Ishikawa (cell line): ENCODE measurements around the gene DDN.

ENCODE experiments used
- CEBPB ChIP-seq: IDR thresholded peaks from 2 replicates; pipeline ENCODE4 v1.6.1; 2012
- TF ChIP-seq, protein P1 (sequence below): IDR thresholded peaks from 2 replicates; pipeline ENCODE4 v1.6.1; 2012; ENCODE audit warnings: low read depth, mild to moderate bottlenecking
- TF ChIP-seq, protein P2 (sequence below): IDR thresholded peaks from 2 replicates; pipeline ENCODE4 v1.6.1; 2012

DNA sequence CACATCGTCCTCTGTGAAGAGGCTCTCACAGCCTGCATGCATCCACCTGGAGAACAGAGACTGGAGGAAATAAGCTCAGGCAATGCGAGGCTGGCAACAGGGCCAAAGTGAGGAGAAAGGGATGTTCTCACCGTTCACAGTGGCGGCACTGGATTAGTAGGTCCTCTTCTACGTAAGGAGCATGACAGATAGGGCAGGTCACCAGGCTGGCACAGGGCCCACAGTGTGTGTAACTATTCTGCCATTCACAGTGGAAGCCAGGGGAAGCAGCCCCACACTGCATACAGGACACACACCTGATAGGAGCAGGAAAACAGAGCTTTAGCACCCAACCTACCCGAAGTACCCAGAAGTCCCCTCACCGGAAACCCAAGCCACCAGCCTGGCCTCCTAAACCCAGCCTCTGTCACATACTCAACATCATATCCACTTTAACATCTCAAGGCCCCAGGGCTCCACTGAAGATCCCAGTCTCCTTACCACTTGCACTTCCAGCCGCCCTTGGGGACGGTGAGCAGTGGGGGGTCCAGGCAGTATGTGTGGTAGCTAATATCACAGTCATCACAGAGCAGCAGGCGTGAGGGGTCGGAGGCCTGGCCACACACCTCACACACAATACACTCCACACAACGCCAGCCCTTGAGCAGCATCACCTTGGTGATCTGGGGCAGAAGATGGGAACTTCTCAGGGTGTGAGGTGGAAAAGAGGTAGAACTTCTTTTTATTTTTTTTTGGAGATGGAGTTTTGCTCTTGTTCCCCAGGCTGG is 47.1 kb upstream of the DDN start:
- TF ChIP-seq CEBPB, result no peak
- TF ChIP-seq, protein P1, sequence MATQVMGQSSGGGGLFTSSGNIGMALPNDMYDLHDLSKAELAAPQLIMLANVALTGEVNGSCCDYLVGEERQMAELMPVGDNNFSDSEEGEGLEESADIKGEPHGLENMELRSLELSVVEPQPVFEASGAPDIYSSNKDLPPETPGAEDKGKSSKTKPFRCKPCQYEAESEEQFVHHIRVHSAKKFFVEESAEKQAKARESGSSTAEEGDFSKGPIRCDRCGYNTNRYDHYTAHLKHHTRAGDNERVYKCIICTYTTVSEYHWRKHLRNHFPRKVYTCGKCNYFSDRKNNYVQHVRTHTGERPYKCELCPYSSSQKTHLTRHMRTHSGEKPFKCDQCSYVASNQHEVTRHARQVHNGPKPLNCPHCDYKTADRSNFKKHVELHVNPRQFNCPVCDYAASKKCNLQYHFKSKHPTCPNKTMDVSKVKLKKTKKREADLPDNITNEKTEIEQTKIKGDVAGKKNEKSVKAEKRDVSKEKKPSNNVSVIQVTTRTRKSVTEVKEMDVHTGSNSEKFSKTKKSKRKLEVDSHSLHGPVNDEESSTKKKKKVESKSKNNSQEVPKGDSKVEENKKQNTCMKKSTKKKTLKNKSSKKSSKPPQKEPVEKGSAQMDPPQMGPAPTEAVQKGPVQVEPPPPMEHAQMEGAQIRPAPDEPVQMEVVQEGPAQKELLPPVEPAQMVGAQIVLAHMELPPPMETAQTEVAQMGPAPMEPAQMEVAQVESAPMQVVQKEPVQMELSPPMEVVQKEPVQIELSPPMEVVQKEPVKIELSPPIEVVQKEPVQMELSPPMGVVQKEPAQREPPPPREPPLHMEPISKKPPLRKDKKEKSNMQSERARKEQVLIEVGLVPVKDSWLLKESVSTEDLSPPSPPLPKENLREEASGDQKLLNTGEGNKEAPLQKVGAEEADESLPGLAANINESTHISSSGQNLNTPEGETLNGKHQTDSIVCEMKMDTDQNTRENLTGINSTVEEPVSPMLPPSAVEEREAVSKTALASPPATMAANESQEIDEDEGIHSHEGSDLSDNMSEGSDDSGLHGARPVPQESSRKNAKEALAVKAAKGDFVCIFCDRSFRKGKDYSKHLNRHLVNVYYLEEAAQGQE, result no peak
- TF ChIP-seq, protein P2, sequence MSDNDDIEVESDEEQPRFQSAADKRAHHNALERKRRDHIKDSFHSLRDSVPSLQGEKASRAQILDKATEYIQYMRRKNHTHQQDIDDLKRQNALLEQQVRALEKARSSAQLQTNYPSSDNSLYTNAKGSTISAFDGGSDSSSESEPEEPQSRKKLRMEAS, result no peak
